NK-92 (cell line): ENCODE results near the gene HSPG2.
"Not testable (repeated sequence)": the region's sequence is repeated elsewhere in the genome, so short reads cannot be mapped to it uniquely, and the experiment has no call there.

ENCODE experiments used
- DNase-seq: peaks from one replicate; lab custom pipeline; 2025; ENCODE audit not compliant: unreplicated experiment; lab: John Stamatoyannopoulos, UW

Gene HSPG2

GRCh38 chr1:21813542-21813941 is 123.6 kb downstream of the HSPG2 start:
- DNase-seq, result no peak

- no peak for DNase-seq
Observed at GRCh38 chr1:21811875-21812305, 125.2 kb downstream of the HSPG2 start, which contains the start of gene LDLRAD2. Gene LDLRAD2, plus strand, starts transcription at chr1:21812265. Its CDS starts 187 bp downstream, at chr1:21812452.

GRCh38 chr1:21804536-21804935 is 132.6 kb downstream of the HSPG2 start:
- no peak for DNase-seq

- no peak for DNase-seq
Observed at GRCh38 chr1:21801100-21801499, 136.0 kb downstream of the HSPG2 start.

GRCh38 chr1:21799730-21800129 is 137.4 kb downstream of the HSPG2 start:
- no peak for DNase-seq

- DNase-seq, result no peak
Observed at GRCh38 chr1:21795075-21795474, 142.0 kb downstream of the HSPG2 start.

GRCh38 chr1:21794656-21795055 is 142.5 kb downstream of the HSPG2 start:
- DNase-seq, result no peak

GRCh38 chr1:21793104-21793503 is 144.0 kb downstream of the HSPG2 start:
- DNase-seq, result no peak

GRCh38 chr1:21786640-21787039 is 150.5 kb downstream of the HSPG2 start:
- no peak for DNase-seq

GRCh38 chr1:21785764-21786163 is 151.3 kb downstream of the HSPG2 start:
- DNase-seq, result not testable (repeated sequence)

- no peak for DNase-seq
Observed at GRCh38 chr1:21783679-21784603, 153.2 kb downstream of the HSPG2 start.

GRCh38 chr1:21782868-21783678 is 154.0 kb downstream of the HSPG2 start, which contains the start of gene USP48:
Gene USP48, minus strand, starts transcription at chr1:21783149. Its CDS starts 192 bp downstream, at chr1:21782957.
- DNase-seq, result peak; percentile 82

- no peak for DNase-seq
Observed at GRCh38 chr1:21782349-21782867, 154.7 kb downstream of the HSPG2 start.

- no peak for DNase-seq
Observed at GRCh38 chr1:21781815-21782348, 155.2 kb downstream of the HSPG2 start.

- no peak for DNase-seq
Observed at GRCh38 chr1:21779613-21780521, 157.2 kb downstream of the HSPG2 start.

GRCh38 chr1:21778405-21778727 is 158.7 kb downstream of the HSPG2 start:
- DNase-seq, result no peak

GRCh38 chr1:21776925-21777324 is 160.2 kb downstream of the HSPG2 start:
- DNase-seq, result not testable (repeated sequence)

GRCh38 chr1:21775985-21776562 is 161.0 kb downstream of the HSPG2 start:
- no peak for DNase-seq

- no peak for DNase-seq
Observed at GRCh38 chr1:21775550-21775914, 161.6 kb downstream of the HSPG2 start.
